GM12878 (cell line): ENCODE data around the gene CBFA2T3. TPM values are rescaled to one million over a fixed set of nuclear protein-coding genes. Genes with fewer than 3 reads are reported as not detected.
A peak's percentile ranks its signal among the peaks of the same experiment; 100 is the strongest.

Experiments used
- ATAC-seq: fragments of 200-7000 bp; cut with Tn5 transposase; 3 replicates; pipeline ENCODE4 v1.9.1; 2020; ENCODE audit warnings: mild to moderate bottlenecking, moderate library complexity
- BruUV-seq: library from RNA; stranded (reverse); fragments of 400-500 nt; replicated peaks from 2 replicates; lab custom pipeline; 2021; lab: Mats Ljungman, UMichigan
- CTCF ChIA-PET: fragments of 300-600 bp; sonication (Branson Sonifier 250); formaldehyde crosslinking; extraction: SDS; loops from one replicate; lab custom pipeline; 2021; ENCODE audit warnings: inconsistent platforms; lab: Yijun Ruan, JAX
- POLR2A ChIA-PET: fragments of 350-600 bp; formaldehyde crosslinking; extraction: SDS; loops from one replicate; lab custom pipeline; 2021; ENCODE audit warnings: inconsistent platforms; lab: Charles Lee
- RAD21 ChIA-PET: fragments of 300-600 bp; sonication (Branson Sonifier 250); formaldehyde crosslinking; loops from one replicate; lab custom pipeline; 2023; ENCODE audit warnings: antibody characterized with exemption; ENCODE audit not compliant: unreplicated experiment; lab: Charles Lee
- SMC1A ChIA-PET: fragments of 300-600 bp; sonication (Branson Sonifier 250); formaldehyde crosslinking; loops from one replicate; lab custom pipeline; 2023; ENCODE audit not compliant: unreplicated experiment, uncharacterized antibody; lab: Charles Lee
- DNase-seq: peaks from one replicate; pipeline ENCODE4 v3.0.0-alpha.2; 2011; ENCODE audit warnings: low read depth, low spot score
- FAIRE-seq: peaks from 3 replicates; lab custom pipeline; 2011; peaks lifted over from hg19 to GRCh38; lab: Jason Lieb, UNC
- H2AFZ ChIP-seq: 2 replicates; pipeline ENCODE4 v1.6.0; 2011; ENCODE audit warnings: low read depth, low read length, control low read depth; ENCODE audit not compliant: control insufficient read depth
- H3K27ac ChIP-seq: 2 replicates; pipeline ENCODE4 v1.5.1; 2011; ENCODE audit warnings: control low read depth; ENCODE audit not compliant: control insufficient read depth, insufficient read depth
- H3K27me3 ChIP-seq, 2 experiments: replicated peaks in 1 of 2; 2 replicates each; pipeline versions ENCODE4 v1.6.0 to v1.6.1; 2011; ENCODE audit warnings: low read length in 1 of 2; ENCODE audit not compliant: control insufficient read depth in 2 of 2, insufficient read depth in 2 of 2
- H3K36me3 ChIP-seq, 2 experiments: 2 replicates each; pipeline ENCODE4 v1.5.1; 2011; ENCODE audit warnings: low read length in 1 of 2; ENCODE audit not compliant: control insufficient read depth in 2 of 2, insufficient read depth in 2 of 2
- H3K4me1 ChIP-seq: 2 replicates; pipeline ENCODE4 v1.6.1; 2011; ENCODE audit warnings: mild to moderate bottlenecking, low read length, moderate library complexity, mixed read lengths; ENCODE audit not compliant: control insufficient read depth, insufficient read depth
- H3K4me2 ChIP-seq: 2 replicates; pipeline ENCODE4 v1.6.0; 2011; ENCODE audit warnings: control low read depth; ENCODE audit not compliant: control insufficient read depth, insufficient read depth
- H3K4me3 ChIP-seq: fragments of 200-600 bp; sonication (generic); 2 replicates; pipeline ENCODE4 v1.5.1; 2016
- H3K79me2 ChIP-seq: 2 replicates; pipeline ENCODE4 v1.6.0; 2011; ENCODE audit warnings: low read length; ENCODE audit not compliant: control insufficient read depth, insufficient read depth
- H3K9ac ChIP-seq: 2 replicates; pipeline ENCODE4 v1.8.0; 2011; ENCODE audit warnings: low read length, control low read depth, mixed read lengths; ENCODE audit not compliant: control insufficient read depth, insufficient read depth
- H3K9me3 ChIP-seq: replicated peaks from 3 replicates; pipeline ENCODE4 v1.5.1; 2011; ENCODE audit warnings: mild to moderate bottlenecking, low read length; ENCODE audit not compliant: control insufficient read depth, insufficient read depth
- H4K20me1 ChIP-seq: 2 replicates; pipeline ENCODE4 v1.6.0; 2011; ENCODE audit not compliant: control insufficient read depth, insufficient read depth
- BACH1 ChIP-seq: fragments of 450-650 bp; IDR thresholded peaks from 2 replicates; pipeline ENCODE4 v1.6.1; 2017; ENCODE audit warnings: mild to moderate bottlenecking, borderline replicate concordance
- BHLHE40 ChIP-seq, 2 experiments: fragments of 450-650 bp in 1 of 2; IDR thresholded peaks; 2 replicates each; pipeline ENCODE4 v1.6.1; 2011 to 2017; ENCODE audit warnings: low read depth in 2 of 2, borderline replicate concordance in 1 of 2, improper control_type of control experiment in 1 of 2, low read length in 1 of 2, mild to moderate bottlenecking in 1 of 2
- EGR1 ChIP-seq, 2 experiments: IDR thresholded peaks; 1 replicate in 1 of 2; 2 replicates in 1 of 2; pipeline ENCODE4 v1.6.1; 2011 to 2012; ENCODE audit warnings: low read depth in 2 of 2, low read length in 2 of 2, borderline replicate concordance in 1 of 2, mild to moderate bottlenecking in 1 of 2, moderate library complexity in 1 of 2
- ELK1 ChIP-seq: IDR thresholded peaks from 2 replicates; pipeline ENCODE4 v1.6.1; 2012; ENCODE audit warnings: low read depth, low read length, improper control_type of control experiment
- EZH2 ChIP-seq: IDR thresholded peaks from 2 replicates; pipeline ENCODE4 v1.6.1; 2012; ENCODE audit warnings: low read depth, mild to moderate bottlenecking, control low read depth, inconsistent platforms, low read length, borderline replicate concordance; ENCODE audit not compliant: control insufficient read depth
- JUND ChIP-seq: IDR thresholded peaks from 2 replicates; pipeline ENCODE4 v1.6.1; 2012; ENCODE audit warnings: low read depth, mild to moderate bottlenecking, low read length, improper control_type of control experiment, moderate library complexity
- MEF2B ChIP-seq: fragments of 450-650 bp; IDR thresholded peaks from 2 replicates; pipeline ENCODE4 v1.6.1; 2018; ENCODE audit warnings: mild to moderate bottlenecking, moderate library complexity; ENCODE audit not compliant: partially characterized antibody, poor library complexity, severe bottlenecking
- MLLT1 ChIP-seq: fragments of 450-650 bp; IDR thresholded peaks from 2 replicates; pipeline ENCODE4 v1.6.1; 2016; ENCODE audit warnings: mild to moderate bottlenecking
- MXI1 ChIP-seq: fragments of 150-350 bp; IDR thresholded peaks from 2 replicates; pipeline ENCODE4 v1.6.1; 2011; ENCODE audit warnings: low read depth, mild to moderate bottlenecking, inconsistent platforms, low read length, improper control_type of control experiment
- NBN ChIP-seq: fragments of 450-650 bp; IDR thresholded peaks from 2 replicates; pipeline ENCODE4 v1.6.1; 2016
- RCOR1 ChIP-seq: conservative IDR thresholded peaks from 2 replicates; pipeline ENCODE4 v1.6.1; 2012; ENCODE audit warnings: low read depth, low read length, improper control_type of control experiment
- RELB ChIP-seq: fragments of 450-650 bp; IDR thresholded peaks from 2 replicates; pipeline ENCODE4 v1.6.1; 2017; ENCODE audit warnings: low read depth, mild to moderate bottlenecking, moderate library complexity
- SMARCA5 ChIP-seq: fragments of 450-650 bp; IDR thresholded peaks from 2 replicates; pipeline ENCODE4 v1.6.1; 2017; ENCODE audit warnings: mild to moderate bottlenecking
- TCF12 ChIP-seq: IDR thresholded peaks from 2 replicates; pipeline ENCODE4 v1.6.1; 2011; ENCODE audit warnings: low read depth, mild to moderate bottlenecking, low read length
- WGBS: methylation state at CpG from one replicate; pipeline ENCODE4 v1.1.6; 2016; ENCODE audit warnings: low lambda C conversion rate; ENCODE audit not compliant: insufficient replicate concordance, insufficient coverage; ENCODE audit errors: missing lambda C conversion rate; 5-methylcytosine and 5-hydroxymethylcytosine counted together
- in situ Hi-C: fragments of 300-500 bp; cut with MboI; formaldehyde crosslinking; loops from 9 replicates; pipeline ENCODE4 v1.14.3; 2018; ENCODE audit warnings: mixed read lengths
- intact Hi-C: fragments of 100-400 bp; cut with micrococcal nuclease; formaldehyde crosslinking; loops from one replicate; pipeline ENCODE4 v1.14.2; 2022; ENCODE audit not compliant: unreplicated experiment
- polyA plus RNA-seq, 11 experiments: library from polyadenylated mRNA; depleted of rRNA in 4 of 11; unstranded in 6 of 11; stranded (reverse) in 5 of 11; fragments of >200 nt; fragmentation: Nextera tagmentation in 4 of 11; fragmentation: Illumina TruSeq in 1 of 11; extraction: Ambion mirVana in 4 of 11; extraction: Trizol in 1 of 11; gene quantifications; 1 replicate in 1 of 11; 2 replicates in 10 of 11; pipeline versions ENCODE4 v1.2.1 to v1.2.3, GENCODE V29; 2011 to 2016; ENCODE audit warnings: inconsistent platforms in 2 of 11, missing spikeins in 2 of 11, low read depth in 1 of 11
- total RNA-seq, 4 experiments: library from RNA; depleted of rRNA in 3 of 4; stranded (reverse); fragments of >200 nt in 3 of 4; fragmentation: Illumina TruSeq in 1 of 4; extraction: Trizol in 1 of 4; gene quantifications; 2 replicates each; pipeline versions ENCODE4 v1.2.1 to v1.2.3, GENCODE V29; 2013 to 2021
- TF ChIP-seq, protein P1 (sequence below): fragments of 450-650 bp; IDR thresholded peaks from 2 replicates; pipeline ENCODE4 v1.6.1; 2017; ENCODE audit warnings: mild to moderate bottlenecking

CBFA2T3 gene
- total and polyA plus RNA-seq, 10 of the 15 experiments (the other 5 are each of a cell fraction or from before 2014, with no cell fraction given): 0.69 to 42.6 (median 4.5) TPM

DNA sequence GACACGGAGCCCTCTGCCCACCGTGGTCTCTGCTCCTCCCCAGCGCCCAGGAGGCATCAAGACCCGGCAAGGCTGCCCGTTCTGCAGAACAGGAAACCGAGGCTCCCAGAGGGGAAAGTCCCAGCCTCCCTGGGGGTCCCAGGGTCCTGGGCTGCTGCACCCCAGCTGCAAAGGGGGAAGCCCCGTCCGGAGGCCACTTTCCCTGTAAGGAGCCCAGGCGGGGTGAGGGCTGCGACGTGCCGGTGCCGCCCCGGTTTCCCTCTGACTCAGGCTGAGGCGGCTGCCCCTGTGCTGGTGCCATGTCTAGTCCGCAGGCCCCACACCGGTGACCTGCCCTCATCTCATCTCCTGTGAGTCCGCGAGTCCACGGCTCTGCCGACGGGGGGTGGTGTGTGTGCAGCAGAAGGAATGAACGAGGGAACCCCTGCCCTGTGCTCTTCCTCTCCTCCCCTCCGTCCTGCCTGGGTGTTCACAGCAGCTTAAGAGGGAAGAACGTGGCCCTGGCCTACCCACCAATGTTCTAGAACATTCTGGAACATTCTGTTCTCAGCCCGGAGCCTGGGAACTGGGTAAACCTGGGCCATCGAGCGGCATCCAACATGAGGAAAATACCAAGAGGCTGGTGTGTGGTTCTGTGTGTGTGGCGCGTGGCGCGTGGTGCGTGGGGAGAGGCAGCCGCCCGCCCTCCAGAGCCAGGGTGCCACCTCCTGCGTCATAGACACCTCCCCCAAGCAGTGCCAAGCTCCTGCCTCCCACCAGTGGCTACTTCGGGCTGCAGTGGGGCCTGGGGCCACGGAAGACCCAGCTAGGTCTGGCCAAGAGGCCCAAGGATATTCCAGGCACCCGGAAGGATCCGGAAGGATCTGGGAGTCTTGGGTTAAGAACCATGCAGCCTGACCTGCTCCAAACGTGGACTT is 7.0 kb upstream of the CBFA2T3 start:
- FAIRE-seq (no peak), DNase-seq (no peak), ATAC-seq (peak; percentile 73)
- Histone ChIP-seq H3K27ac (peak overlapping the region; percentile 51), H2AFZ (peak overlapping the region; percentile 5), H3K9ac (peak overlapping the region; percentile 2; the same call in 1 of the 2 replicates), H3K9me3 (no peaks in the 10 kb centered on the region), H3K27me3 (no peaks in the 10 kb centered on the region), H3K4me1 (peaks cover 50% of the 10 kb centered on the region), H3K36me3 (no peaks in the 10 kb centered on the region), H3K79me2 (no peaks in the 10 kb centered on the region), H4K20me1 (no peaks in the 10 kb centered on the region), H3K4me2 (peak overlapping the region; percentile 19), H3K4me3 (no peak overlapping the region)
- POLR2A ChIA-PET: interaction anchor here (0.7 to 2.4 kb wide), 5 partner anchors 11 to 301 kb away, joined by 3 to 11 read pairs (median 4); no protein-coding TSS in a partner anchor
- BruUV-seq: no TSS peak
- CTCF ChIA-PET: interaction anchor here (0.8 to 2.4 kb wide), 4 partner anchors 12 to 169 kb away, joined by 3 to 11 read pairs (median 3); no protein-coding TSS in a partner anchor
- intact Hi-C loops: no loop called here
- SMC1A ChIA-PET: interaction anchor here (1.0 to 2.8 kb wide), 5 partner anchors 11 to 113 kb away, joined by 3 to 12 read pairs (median 6); no protein-coding TSS in a partner anchor
- in situ Hi-C loops: no loop called here
- WGBS: 29% methylated on average over 41 of the region's 41 CpGs
- RAD21 ChIA-PET: interaction anchor here (0.7 to 4.9 kb wide), 5 partner anchors 11 to 127 kb away, joined by 3 to 37 read pairs (median 3); partner anchors contain the start of genes GALNS and TRAPPC2L
- TF ChIP-seq RCOR1: no peak
- TF ChIP-seq BACH1: peak; percentile 31; the same call in 1 of the 2 replicates
- no peak for TF ChIP-seq MXI1
- no peak for TF ChIP-seq MLLT1
- TF ChIP-seq RELB: no peak
- TF ChIP-seq BHLHE40 (IDR thresholded peaks at IDR 0.05; ENCODE audit: borderline replicate concordance in 1 of 2, low read depth in 2 of 2, low read length in 1 of 2): peak in 1 of 2 experiments; percentile 75; a peak in 2 of 4 replicates
- TF ChIP-seq EZH2: no peak
- peak; percentile 27; the same call in 1 of the 2 replicates for TF ChIP-seq JUND
- TF ChIP-seq NBN: no peak
- TF ChIP-seq, protein P1, sequence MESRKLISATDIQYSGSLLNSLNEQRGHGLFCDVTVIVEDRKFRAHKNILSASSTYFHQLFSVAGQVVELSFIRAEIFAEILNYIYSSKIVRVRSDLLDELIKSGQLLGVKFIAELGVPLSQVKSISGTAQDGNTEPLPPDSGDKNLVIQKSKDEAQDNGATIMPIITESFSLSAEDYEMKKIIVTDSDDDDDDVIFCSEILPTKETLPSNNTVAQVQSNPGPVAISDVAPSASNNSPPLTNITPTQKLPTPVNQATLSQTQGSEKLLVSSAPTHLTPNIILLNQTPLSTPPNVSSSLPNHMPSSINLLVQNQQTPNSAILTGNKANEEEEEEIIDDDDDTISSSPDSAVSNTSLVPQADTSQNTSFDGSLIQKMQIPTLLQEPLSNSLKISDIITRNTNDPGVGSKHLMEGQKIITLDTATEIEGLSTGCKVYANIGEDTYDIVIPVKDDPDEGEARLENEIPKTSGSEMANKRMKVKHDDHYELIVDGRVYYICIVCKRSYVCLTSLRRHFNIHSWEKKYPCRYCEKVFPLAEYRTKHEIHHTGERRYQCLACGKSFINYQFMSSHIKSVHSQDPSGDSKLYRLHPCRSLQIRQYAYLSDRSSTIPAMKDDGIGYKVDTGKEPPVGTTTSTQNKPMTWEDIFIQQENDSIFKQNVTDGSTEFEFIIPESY: 0 out of 2 replicates have a peak, but pooled peaks have one; percentile 9
- TF ChIP-seq TCF12: peak; percentile 36; the same call in 1 of the 2 replicates
- no peak for TF ChIP-seq ELK1
- peak; percentile 63 for TF ChIP-seq MEF2B
- 0 out of 3 replicates have a peak, but pooled peaks of 1 of the 2 experiments have one; percentile 1 for TF ChIP-seq EGR1 (IDR thresholded peaks at IDR 0.05; ENCODE audit: borderline replicate concordance in 1 of 2, low read depth in 2 of 2, low read length in 2 of 2)
- TF ChIP-seq SMARCA5: no peak
